Activated CD4-positive, CD25-positive, alpha-beta regulatory T cell treated with anti-CD3 and anti-CD28 coated beads, Interleukin-2, amount 50 U/mL, for 72 hours (primary cell): ENCODE measurements around the gene GRIP1.

ENCODE experiments used
- DNase-seq: peaks from one replicate; pipeline ENCODE4 v3.0.0; 2021

GRIP1 gene

GRCh38 chr12:66375560-66375959 lies 303.3 kb downstream of the GRIP1 start:
- no peak for DNase-seq

- DNase-seq: no peak
These were observed 306.9 kb downstream of the GRIP1 start for GRCh38 chr12:66371982-66372381.

GRCh38 chr12:66367015-66367667 lies 311.7 kb downstream of the GRIP1 start:
- no peak for DNase-seq

DNA sequence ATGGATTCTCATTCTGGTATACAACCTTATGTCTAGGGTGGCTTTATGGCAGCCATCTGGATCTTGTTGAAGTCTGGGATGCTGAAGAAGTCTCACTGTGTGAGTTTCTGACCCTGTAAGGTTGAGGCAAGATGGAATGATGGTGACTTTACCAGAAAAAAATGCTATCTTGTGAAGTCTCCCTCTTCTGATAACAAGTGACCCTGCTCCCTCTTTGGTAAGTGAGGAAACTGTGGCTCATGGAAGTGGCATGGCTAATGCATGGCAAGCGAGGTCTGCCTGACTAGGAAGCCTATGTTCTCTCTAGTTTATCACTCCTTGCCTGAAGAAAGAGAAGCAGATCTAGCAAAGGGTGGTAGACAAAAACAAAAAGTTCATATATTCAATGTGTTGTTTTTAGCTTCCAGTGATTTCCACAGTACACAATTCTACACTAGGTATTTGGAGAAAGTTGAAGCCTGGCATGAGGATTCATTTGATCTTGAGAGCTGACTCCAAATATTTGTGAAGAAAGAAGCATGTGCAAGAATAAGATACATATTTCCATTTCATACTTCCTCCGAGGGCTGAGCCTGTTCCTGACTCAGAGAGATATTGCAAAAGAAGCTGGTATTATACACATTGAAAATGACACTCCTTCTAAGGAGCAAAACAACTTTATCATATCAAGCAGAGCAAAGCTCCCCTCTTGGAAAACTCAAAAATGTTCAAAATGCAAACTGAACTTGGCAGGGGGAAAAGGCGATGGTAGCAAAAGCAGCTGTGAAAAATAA lies 313.0 kb downstream of the GRIP1 start:
- no peak for DNase-seq

DNA sequence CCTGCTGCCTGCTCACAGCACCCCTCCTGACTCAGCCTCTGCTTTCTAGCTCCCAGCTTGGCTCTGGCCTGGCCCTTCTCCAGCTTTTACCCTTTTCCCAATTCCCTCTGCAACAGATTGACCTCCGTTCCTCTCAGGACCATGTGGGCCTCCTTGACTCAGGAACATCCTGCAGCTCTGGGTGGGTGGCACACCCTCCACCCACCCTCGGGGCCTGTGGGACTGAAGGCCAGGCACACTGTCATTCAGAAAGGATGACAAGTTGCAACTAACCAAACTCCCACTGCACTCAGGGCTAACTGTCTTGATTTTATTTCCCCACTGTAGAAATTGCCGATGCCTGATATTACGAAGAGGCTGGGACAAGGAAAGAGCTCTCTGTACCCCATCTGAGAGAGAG lies 317.2 kb downstream of the GRIP1 start:
- DNase-seq: no peak

- no peak for DNase-seq
These were observed 319.6 kb downstream of the GRIP1 start for GRCh38 chr12:66359300-66359699.

DNA sequence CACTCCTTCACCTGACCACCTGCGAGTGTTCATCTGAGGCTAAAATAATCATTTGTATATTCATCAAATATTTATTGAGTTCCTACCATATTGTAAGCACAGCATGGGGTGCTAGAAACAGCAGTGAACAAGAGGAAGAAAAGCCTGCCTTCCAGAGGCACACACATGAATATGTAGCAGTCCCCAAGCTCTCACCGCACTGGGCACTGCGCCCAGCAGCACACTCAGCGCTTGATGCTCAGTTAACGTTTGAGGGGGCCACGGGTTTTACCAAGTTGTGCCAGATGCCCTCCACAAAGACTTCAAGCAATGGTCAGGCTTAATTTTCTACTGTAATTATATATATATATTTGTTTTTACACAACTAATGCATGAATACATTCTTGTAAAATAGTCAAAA lies 324.6 kb downstream of the GRIP1 start:
- no peak for DNase-seq

- no peak for DNase-seq
These were observed 326.0 kb downstream of the GRIP1 start for GRCh38 chr12:66352899-66353298.

- DNase-seq: no peak
These were observed 326.7 kb downstream of the GRIP1 start for GRCh38 chr12:66352197-66352596.

DNA sequence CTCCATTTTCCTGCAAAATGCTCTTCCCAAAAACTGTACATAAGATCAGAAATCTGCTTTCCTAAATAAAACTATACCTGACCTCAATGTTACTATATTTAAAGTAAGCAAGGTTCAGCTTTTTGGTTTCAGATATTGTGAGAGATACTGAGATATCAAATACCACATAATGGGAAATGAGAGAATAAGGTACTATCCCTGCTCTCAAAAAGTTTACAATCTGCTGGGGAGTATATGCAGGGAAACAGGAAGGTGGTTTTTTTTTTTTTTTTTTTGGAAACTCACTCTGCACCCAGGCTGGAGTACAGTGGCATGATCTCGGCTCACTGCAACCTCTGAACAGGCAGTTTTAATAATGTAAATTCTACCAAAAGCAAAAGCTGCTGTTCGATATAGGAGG lies 327.6 kb downstream of the GRIP1 start:
- DNase-seq: no peak

DNA sequence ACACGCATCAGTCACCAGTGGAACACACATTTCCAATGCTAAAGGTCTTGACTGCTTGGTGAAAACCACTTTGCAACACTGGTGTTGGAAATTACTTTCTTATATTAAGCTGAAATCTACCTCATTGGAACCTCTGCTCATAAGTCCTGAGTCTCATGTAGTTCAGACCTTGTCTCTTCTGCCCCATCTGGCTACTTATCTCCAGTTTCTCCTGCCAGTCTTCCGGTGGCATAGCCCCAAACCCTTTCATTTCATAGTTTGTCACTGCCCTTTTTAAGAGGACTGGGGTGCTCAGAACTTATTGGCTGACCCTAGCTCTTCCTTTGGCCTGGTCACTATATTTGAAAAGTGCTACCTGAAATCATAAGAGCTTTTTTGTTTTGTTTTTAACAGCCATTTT lies 332.9 kb downstream of the GRIP1 start:
- no peak for DNase-seq

- DNase-seq: no peak
These were observed 333.7 kb downstream of the GRIP1 start for GRCh38 chr12:66345212-66345611.

- DNase-seq: no peak
These were observed 337.8 kb downstream of the GRIP1 start for GRCh38 chr12:66341126-66341525.

GRCh38 chr12:66340131-66340530 lies 338.7 kb downstream of the GRIP1 start:
- no peak for DNase-seq

GRCh38 chr12:66337381-66338010 lies 341.4 kb downstream of the GRIP1 start:
- DNase-seq: no peak

DNA sequence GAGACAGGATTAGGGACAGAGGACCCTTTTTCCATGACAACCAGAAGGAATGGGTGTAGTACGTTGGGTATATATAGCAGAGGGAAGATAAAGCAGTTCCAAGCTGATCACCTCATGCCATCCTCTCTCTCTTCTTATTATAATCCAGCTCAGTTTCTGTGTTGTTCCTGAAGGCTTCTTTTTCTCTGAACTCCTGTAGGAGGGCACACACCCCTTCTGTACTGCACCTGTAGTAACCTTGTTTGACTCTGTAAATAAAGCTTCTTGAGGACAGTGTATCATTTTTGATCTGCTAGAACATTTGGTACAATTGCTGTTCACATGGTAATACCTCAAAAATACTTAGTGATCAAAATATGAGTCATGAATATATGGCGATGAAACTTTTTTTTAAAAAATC lies 343.1 kb downstream of the GRIP1 start:
- DNase-seq: no peak

DNA sequence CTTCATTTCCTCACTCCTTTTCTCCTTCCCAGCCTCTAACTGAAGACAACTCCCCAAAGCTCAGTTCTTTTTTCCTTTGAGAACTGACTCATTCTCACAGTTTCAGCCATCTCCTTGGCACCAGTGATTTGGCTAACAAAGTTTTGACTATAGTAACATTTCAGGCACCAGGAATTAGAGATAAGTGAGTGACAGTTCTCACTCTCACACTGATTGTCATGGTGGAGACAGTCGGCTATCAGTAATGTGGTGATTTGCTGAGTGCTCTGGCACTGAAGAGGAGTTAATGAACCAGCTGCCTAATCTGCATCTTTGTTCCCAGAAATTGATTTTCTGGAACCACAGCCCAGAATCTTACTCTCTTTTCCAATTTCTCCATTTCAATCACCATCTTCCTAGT lies 347.1 kb downstream of the GRIP1 start:
- no peak for DNase-seq

DNA sequence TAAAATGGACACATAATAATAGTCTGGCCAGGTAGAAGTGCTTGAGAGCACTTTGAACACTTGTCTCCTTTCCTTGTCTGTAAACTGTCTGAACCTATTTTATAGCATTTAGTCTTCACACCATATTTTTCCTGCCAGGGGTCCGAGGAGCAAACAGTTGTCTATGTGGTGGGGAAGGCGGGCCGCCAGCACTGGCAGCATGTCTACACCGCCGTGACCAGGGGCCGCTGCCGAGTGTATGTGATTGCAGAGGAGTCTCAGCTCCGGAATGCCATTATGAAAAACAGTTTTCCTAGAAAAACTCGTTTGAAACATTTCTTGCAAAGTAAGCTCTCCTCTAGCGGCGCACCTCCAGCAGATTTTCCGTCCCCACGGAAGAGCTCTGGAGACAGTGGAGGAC lies 347.9 kb downstream of the GRIP1 start:
- DNase-seq: no peak

GRCh38 chr12:66329941-66330340 lies 348.9 kb downstream of the GRIP1 start:
- no peak for DNase-seq

GRCh38 chr12:66323017-66323416 lies 355.9 kb downstream of the GRIP1 start:
- DNase-seq: no peak

GRCh38 chr12:66321435-66321834 lies 357.4 kb downstream of the GRIP1 start:
- DNase-seq: no peak

DNA sequence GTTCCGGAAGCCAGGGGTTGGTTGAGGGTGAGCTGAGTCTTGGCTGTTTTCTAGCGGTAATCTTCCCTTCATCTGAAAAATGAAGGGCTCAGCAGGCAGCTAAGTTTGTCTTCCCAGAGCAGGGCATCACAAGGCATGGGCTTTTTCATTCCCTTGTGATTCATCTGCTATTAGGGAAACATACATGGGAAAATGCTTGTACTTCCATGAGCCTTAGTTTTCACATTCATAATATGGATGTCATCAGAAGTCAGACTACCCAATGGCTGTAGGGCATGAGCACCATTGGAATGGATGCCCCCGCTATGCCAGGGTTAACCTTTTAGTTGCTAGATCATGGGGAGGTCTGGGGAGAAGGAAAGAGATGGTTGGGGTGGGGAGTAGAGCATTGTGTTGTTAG lies 357.9 kb downstream of the GRIP1 start:
- no peak for DNase-seq

DNA sequence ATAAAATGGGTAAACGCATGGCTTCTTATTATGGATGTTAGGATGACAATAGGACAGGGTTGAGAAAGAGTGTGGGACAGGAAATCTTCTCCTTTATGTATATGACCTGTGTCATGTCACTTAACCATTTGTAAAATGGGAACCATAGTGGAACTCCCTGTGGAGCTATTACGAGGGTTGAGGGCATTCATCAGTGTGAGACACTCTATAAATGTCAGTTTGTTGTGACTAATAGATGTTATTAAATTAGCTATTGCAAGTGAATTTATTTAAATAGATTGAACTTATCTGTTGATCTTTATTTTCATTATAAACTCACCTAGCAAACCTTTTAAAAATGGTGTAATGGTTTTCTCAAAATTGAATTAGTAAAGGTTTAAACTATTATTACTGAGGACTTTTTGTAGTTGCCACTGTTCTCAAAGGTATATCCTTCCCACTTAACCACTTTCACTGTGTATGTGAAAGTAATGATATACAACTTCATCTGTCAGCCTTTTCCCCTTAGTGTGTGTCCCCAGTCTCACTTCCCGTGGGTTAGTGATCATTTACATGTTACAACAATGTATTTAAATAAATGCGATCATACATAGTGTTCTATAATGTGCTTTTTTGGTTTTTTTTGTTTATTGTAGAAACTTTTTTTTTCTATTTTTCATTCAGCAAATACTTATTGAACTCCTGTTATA lies 359.5 kb downstream of the GRIP1 start:
- DNase-seq: no peak

DNA sequence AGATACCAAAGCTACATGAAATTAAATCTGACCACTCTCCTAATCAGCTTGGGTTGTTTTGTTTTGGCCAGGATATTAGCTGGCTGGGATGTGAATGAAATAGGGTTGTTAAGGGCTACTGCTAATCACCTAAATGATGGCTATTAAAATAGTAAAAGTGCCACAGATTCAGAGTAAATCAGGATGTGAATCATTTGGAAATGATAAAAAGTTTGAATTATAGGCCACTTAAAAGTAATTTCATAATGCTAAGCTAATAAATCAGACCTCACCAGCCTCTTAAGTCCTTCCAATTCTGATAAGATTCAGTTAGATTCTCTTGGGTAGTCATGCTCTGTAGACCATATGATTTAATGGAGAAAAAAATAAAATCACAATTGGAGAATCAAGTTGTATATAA lies 364.6 kb downstream of the GRIP1 start:
- DNase-seq: no peak
